ENCODE results near the gene HPS4. TPM values are rescaled to one million over a fixed set of nuclear protein-coding genes. Genes with fewer than 3 reads are reported as not detected.

Gene HPS4
- total RNA-seq, 1 experiment from 2014 or later, result 35.4 TPM

GRCh38 chr22:26430600-26430999 is 53.0 kb downstream of the HPS4 start:
- Histone ChIP-seq H3K9me3 (ENCODE audit: control insufficient read depth in 1 of 2, insufficient read depth in 1 of 2, low read depth in 1 of 2, low read length in 2 of 2) (no peaks in the 10 kb centered on the region), H2AFZ (ENCODE audit: low read depth, low read length, poor library complexity, severe bottlenecking) (no peak overlapping the region), H3K36me3 (ENCODE audit: control insufficient read depth in 1 of 2, insufficient read depth in 2 of 2, low read length in 2 of 2) (peaks cover 0 to 6% of the 10 kb centered on the region in 2 experiments; a peak in 1 of 4 replicates), H3K27ac (ENCODE audit: low read depth, low read length) (no peak overlapping the region), H3K9ac (ENCODE audit: low read length) (no peak overlapping the region), H3K79me2 (ENCODE audit: insufficient read depth, low read length) (no peaks in the 10 kb centered on the region), H3K4me1 (ENCODE audit: control insufficient read depth in 1 of 2, insufficient read depth in 2 of 2, low read length in 2 of 2) (peaks cover 6 to 17% of the 10 kb centered on the region in 2 experiments), H3K4me2 (ENCODE audit: low read length) (peak overlapping the region; percentile 89), H3K9me2 (ENCODE audit: insufficient read depth) (no peaks in the 10 kb centered on the region), H3K27me3 (ENCODE audit: insufficient read depth, low read length) (no peaks in the 10 kb centered on the region; the same call in 1 of the 2 replicates), H3K4me3 (replicated peaks in 1 of 2; ENCODE audit: low read depth in 1 of 2, low read length in 2 of 2) (0 out of 4 replicates have a peak overlapping the region, but pooled peaks of 1 of the 2 experiments have one; percentile 71), H4K20me1 (ENCODE audit: insufficient read depth) (no peaks in the 10 kb centered on the region)
- no peak for TF ChIP-seq TCF7L2 (IDR thresholded peaks at IDR 0.05; ENCODE audit: borderline replicate concordance, extremely low read depth, insufficient read depth, insufficient read length)
- TF ChIP-seq, protein P1, sequence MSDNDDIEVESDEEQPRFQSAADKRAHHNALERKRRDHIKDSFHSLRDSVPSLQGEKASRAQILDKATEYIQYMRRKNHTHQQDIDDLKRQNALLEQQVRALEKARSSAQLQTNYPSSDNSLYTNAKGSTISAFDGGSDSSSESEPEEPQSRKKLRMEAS (IDR thresholded peaks at IDR 0.05), result no peak
- TF ChIP-seq ZBTB33 (IDR thresholded peaks at IDR 0.05; ENCODE audit: extremely low read depth, insufficient replicate concordance, low read length), result no peak
- TF ChIP-seq SIN3A (IDR thresholded peaks at IDR 0.05; ENCODE audit: low read depth), result no peak
- no peak for TF ChIP-seq EZH2 (IDR thresholded peaks at IDR 0.05)
- no peak for TF ChIP-seq POLR2A (IDR thresholded peaks at IDR 0.05; ENCODE audit: borderline replicate concordance, extremely low read depth, insufficient read depth, insufficient read length)
- TF ChIP-seq, protein P2, sequence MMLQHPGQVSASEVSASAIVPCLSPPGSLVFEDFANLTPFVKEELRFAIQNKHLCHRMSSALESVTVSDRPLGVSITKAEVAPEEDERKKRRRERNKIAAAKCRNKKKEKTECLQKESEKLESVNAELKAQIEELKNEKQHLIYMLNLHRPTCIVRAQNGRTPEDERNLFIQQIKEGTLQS (IDR thresholded peaks at IDR 0.05), result no peak
- no peak for TF ChIP-seq ZNF274 (IDR thresholded peaks at IDR 0.05; ENCODE audit: low read depth, low read length)
- TF ChIP-seq EGR1 (IDR thresholded peaks at IDR 0.05; ENCODE audit: low read depth), result no peak
- TF ChIP-seq YY1 (IDR thresholded peaks at IDR 0.05; ENCODE audit: extremely low read depth, insufficient replicate concordance, low read depth, low read length), result no peak
- TF ChIP-seq CTCF (IDR thresholded peaks at IDR 0.05 in 2 of 3, conservative IDR thresholded peaks at IDR 0.05 in 1 of 3; ENCODE audit: borderline replicate concordance in 1 of 3, insufficient read depth in 1 of 3, low read depth in 2 of 3, low read length in 2 of 3), result no peak
- ATAC-seq, result no peak
- no peak for DNase-seq (ENCODE audit: low read depth, low spot score)
- ChIA-PET CTCF (interaction anchor here (1.1 to 1.7 kb wide), 3 partner anchors 29 to 66 kb away, joined by 3 to 6 read pairs (median 4); no protein-coding TSS in a partner anchor), RAD21 (ENCODE audit: low non-redundant PET in 1 of 2, low total read pairs in 2 of 2, uncharacterized antibody in 2 of 2, unreplicated experiment in 2 of 2) (no interaction called here), POLR2A (interaction anchor here (0.6 kb wide), 1 partner anchor 440 kb away, joined by 3 read pairs; no protein-coding TSS in a partner anchor)
- no TSS peak for BruUV-seq (replicated peaks)
- intact Hi-C loops (cut with micrococcal nuclease), result no loop called here
